ENCODE measurements around the gene SPRY1. TPM values are rescaled to one million over a fixed set of nuclear protein-coding genes. Genes with fewer than 3 reads are reported as not detected.
A peak's percentile ranks its signal among the peaks of the same experiment; 100 is the strongest.

SPRY1 gene
- total RNA-seq, 1 donor from 2014 or later = 54.2 TPM

GRCh38 chr4:123433573-123433972, 37.0 kb downstream of the SPRY1 start:
- TF ChIP-seq CTCF (IDR thresholded peaks at IDR 0.05) = no peak
- H3K4me3 Mint-ChIP-seq (ENCODE audit: unreplicated experiment) = no peak overlapping the region
- H3K9me3 Mint-ChIP-seq (ENCODE audit: low read depth) = peaks cover 2% of the 10 kb centered on the region
- H3K36me3 Mint-ChIP-seq (ENCODE audit: low read depth) = no peaks in the 10 kb centered on the region
- no peak for DNase-seq (ENCODE audit: low spot score)
- no peak overlapping the region for H3K27ac Mint-ChIP-seq (ENCODE audit: unreplicated experiment)
- peaks cover 3% of the 10 kb centered on the region for H3K4me1 Mint-ChIP-seq (ENCODE audit: low read depth)
- no peaks in the 10 kb centered on the region for H3K27me3 Mint-ChIP-seq (ENCODE audit: low read depth)

DNA sequence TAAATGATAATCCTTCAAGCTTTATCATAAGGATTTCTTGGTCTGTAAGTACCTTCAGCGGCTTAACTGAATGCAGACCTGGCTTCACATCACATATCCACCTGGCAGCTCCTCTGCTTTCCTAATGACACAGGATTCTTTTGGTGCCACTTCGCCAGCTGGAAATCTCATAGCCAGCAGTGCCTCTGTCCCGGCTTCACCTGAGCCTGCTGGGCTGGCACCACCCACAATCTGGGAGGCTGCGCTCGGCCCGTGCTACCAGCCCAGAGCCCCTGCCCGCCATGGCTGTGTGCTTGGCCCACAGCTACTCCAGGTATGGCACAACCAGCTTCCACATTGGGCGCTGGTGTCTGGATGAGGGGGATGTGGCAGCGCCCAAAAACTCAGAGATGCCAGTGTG, 37.4 kb downstream of the SPRY1 start:
- no peak overlapping the region for H3K4me3 Mint-ChIP-seq (ENCODE audit: unreplicated experiment)
- DNase-seq (ENCODE audit: low spot score) = no peak
- peaks cover 3% of the 10 kb centered on the region for H3K4me1 Mint-ChIP-seq (ENCODE audit: low read depth)
- TF ChIP-seq CTCF (IDR thresholded peaks at IDR 0.05) = no peak
- H3K27ac Mint-ChIP-seq (ENCODE audit: unreplicated experiment) = no peak overlapping the region
- H3K36me3 Mint-ChIP-seq (ENCODE audit: low read depth) = no peaks in the 10 kb centered on the region
- H3K27me3 Mint-ChIP-seq (ENCODE audit: low read depth) = no peaks in the 10 kb centered on the region
- H3K9me3 Mint-ChIP-seq (ENCODE audit: low read depth) = peaks cover 2% of the 10 kb centered on the region

- H3K9me3 Mint-ChIP-seq (ENCODE audit: low read depth) = peaks cover 2% of the 10 kb centered on the region
- peaks cover 3% of the 10 kb centered on the region for H3K4me1 Mint-ChIP-seq (ENCODE audit: low read depth)
- no peaks in the 10 kb centered on the region for H3K27me3 Mint-ChIP-seq (ENCODE audit: low read depth)
- DNase-seq (ENCODE audit: low spot score) = peak; percentile 91
- no peak overlapping the region for H3K4me3 Mint-ChIP-seq (ENCODE audit: unreplicated experiment)
- TF ChIP-seq CTCF (IDR thresholded peaks at IDR 0.05) = no peak
- H3K36me3 Mint-ChIP-seq (ENCODE audit: low read depth) = no peaks in the 10 kb centered on the region
- H3K27ac Mint-ChIP-seq (ENCODE audit: unreplicated experiment) = no peak overlapping the region
These were observed 38.9 kb downstream of the SPRY1 start for GRCh38 chr4:123435246-123436113.

GRCh38 chr4:123438031-123438430, 41.4 kb downstream of the SPRY1 start:
- Mint-ChIP-seq H3K9me3 (ENCODE audit: low read depth) (peaks cover 2% of the 10 kb centered on the region), H3K36me3 (ENCODE audit: low read depth) (no peaks in the 10 kb centered on the region), H3K27ac (ENCODE audit: unreplicated experiment) (no peak overlapping the region), H3K4me3 (ENCODE audit: unreplicated experiment) (no peak overlapping the region), H3K4me1 (ENCODE audit: low read depth) (peaks cover 3% of the 10 kb centered on the region), H3K27me3 (ENCODE audit: low read depth) (no peaks in the 10 kb centered on the region)
- no peak for TF ChIP-seq CTCF (IDR thresholded peaks at IDR 0.05)
- DNase-seq (ENCODE audit: low spot score) = no peak

- no peak for DNase-seq (ENCODE audit: low spot score)
- no peak overlapping the region for H3K4me3 Mint-ChIP-seq (ENCODE audit: unreplicated experiment)
- H3K27me3 Mint-ChIP-seq (ENCODE audit: low read depth) = no peaks in the 10 kb centered on the region
- H3K27ac Mint-ChIP-seq (ENCODE audit: unreplicated experiment) = no peak overlapping the region
- no peaks in the 10 kb centered on the region for H3K36me3 Mint-ChIP-seq (ENCODE audit: low read depth)
- no peak for TF ChIP-seq CTCF (IDR thresholded peaks at IDR 0.05)
- H3K9me3 Mint-ChIP-seq (ENCODE audit: low read depth) = no peaks in the 10 kb centered on the region
- peaks cover 13% of the 10 kb centered on the region for H3K4me1 Mint-ChIP-seq (ENCODE audit: low read depth)
These were observed 47.0 kb downstream of the SPRY1 start for GRCh38 chr4:123443401-123444289.
